Measurements from ENCODE around the gene CAB39L. TPM values are rescaled to one million over a fixed set of nuclear protein-coding genes. Genes with fewer than 3 reads are reported as not detected.

Gene CAB39L
- total and polyA plus RNA-seq, 2 experiments from 2014 or later: 3.3 to 4.4 TPM

DNA sequence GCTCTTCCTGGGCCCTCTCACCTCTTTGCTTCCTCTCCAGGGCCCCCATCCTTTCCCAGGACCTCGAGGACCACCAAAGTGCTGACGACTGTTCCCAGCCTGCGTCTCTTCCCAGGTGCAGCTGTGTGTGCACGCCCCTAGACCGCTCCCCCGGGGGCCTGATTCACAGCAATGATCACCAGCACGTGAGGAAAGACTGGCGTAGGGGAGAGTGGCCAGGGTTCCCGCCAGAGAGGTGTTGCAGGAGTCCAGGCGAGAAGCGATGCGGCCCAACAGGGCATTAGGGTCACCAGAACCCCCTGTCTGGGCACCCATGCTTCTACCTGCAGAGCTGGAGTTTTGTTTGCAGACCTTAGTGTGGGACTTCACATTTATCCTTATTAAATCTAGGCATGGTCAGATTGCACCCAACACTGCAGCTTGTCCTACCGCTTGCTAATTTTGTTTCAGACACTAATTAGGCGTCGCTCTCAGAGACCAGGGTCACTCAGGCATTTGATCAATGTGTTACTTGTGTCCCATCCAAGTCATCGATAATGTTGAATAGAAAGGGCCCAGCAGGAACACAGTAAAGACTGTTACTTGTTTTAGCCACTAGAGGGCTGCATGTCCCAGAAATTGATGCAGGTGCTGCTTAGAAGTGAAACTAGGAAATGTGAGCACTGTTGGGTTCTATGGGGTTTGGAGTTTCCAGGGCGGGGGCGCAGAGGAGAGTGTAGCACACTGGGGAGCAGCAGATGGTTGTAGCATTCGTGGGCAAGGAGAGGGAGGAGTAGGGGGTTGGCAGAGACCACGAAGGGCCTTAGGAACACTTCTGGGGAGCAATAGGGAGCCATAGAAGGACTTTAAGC, 142.9 kb downstream of the CAB39L start:
- no peak overlapping the region for H3K4me2 ChIP-seq
- no peaks in the 10 kb centered on the region for H3K36me3 Mint-ChIP-seq (ENCODE audit: low read depth)
- no peaks in the 10 kb centered on the region for H3K27me3 ChIP-seq (ENCODE audit: insufficient read depth)
- peak; percentile 87 for DNase-seq (ENCODE audit: low spot score)
- no peaks in the 10 kb centered on the region; the same call in 1 of the 2 replicates for H3K4me1 ChIP-seq (ENCODE audit: insufficient read depth)
- H3K36me3 ChIP-seq (ENCODE audit: insufficient read depth): no peaks in the 10 kb centered on the region
- no peak overlapping the region for H3K27ac ChIP-seq (ENCODE audit: low read depth)
- peak overlapping the region; percentile 84; the same call in 1 of the 2 replicates for H2AFZ ChIP-seq
- H3K9me2 ChIP-seq (ENCODE audit: insufficient read depth): no peaks in the 10 kb centered on the region
- no peaks in the 10 kb centered on the region for H3K79me2 ChIP-seq (replicated peaks; ENCODE audit: insufficient read depth)
- no peak overlapping the region for H3K4me3 ChIP-seq
- H3K4me3 Mint-ChIP-seq: no peak overlapping the region
- no peaks in the 10 kb centered on the region for H3K9me3 Mint-ChIP-seq
- no peak overlapping the region for H3K27ac Mint-ChIP-seq
- peaks cover 38% of the 10 kb centered on the region for H3K4me1 Mint-ChIP-seq
- H3F3A ChIP-seq (replicated peaks; ENCODE audit: low read depth): no peaks in the 10 kb centered on the region
- ATAC-seq: peak; percentile 84
- TF ChIP-seq, protein P1, sequence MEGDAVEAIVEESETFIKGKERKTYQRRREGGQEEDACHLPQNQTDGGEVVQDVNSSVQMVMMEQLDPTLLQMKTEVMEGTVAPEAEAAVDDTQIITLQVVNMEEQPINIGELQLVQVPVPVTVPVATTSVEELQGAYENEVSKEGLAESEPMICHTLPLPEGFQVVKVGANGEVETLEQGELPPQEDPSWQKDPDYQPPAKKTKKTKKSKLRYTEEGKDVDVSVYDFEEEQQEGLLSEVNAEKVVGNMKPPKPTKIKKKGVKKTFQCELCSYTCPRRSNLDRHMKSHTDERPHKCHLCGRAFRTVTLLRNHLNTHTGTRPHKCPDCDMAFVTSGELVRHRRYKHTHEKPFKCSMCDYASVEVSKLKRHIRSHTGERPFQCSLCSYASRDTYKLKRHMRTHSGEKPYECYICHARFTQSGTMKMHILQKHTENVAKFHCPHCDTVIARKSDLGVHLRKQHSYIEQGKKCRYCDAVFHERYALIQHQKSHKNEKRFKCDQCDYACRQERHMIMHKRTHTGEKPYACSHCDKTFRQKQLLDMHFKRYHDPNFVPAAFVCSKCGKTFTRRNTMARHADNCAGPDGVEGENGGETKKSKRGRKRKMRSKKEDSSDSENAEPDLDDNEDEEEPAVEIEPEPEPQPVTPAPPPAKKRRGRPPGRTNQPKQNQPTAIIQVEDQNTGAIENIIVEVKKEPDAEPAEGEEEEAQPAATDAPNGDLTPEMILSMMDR (conservative IDR thresholded peaks at IDR 0.05; ENCODE audit: low read depth in 2 of 2): peak; percentile 94 to 95
- TF ChIP-seq, protein P2, sequence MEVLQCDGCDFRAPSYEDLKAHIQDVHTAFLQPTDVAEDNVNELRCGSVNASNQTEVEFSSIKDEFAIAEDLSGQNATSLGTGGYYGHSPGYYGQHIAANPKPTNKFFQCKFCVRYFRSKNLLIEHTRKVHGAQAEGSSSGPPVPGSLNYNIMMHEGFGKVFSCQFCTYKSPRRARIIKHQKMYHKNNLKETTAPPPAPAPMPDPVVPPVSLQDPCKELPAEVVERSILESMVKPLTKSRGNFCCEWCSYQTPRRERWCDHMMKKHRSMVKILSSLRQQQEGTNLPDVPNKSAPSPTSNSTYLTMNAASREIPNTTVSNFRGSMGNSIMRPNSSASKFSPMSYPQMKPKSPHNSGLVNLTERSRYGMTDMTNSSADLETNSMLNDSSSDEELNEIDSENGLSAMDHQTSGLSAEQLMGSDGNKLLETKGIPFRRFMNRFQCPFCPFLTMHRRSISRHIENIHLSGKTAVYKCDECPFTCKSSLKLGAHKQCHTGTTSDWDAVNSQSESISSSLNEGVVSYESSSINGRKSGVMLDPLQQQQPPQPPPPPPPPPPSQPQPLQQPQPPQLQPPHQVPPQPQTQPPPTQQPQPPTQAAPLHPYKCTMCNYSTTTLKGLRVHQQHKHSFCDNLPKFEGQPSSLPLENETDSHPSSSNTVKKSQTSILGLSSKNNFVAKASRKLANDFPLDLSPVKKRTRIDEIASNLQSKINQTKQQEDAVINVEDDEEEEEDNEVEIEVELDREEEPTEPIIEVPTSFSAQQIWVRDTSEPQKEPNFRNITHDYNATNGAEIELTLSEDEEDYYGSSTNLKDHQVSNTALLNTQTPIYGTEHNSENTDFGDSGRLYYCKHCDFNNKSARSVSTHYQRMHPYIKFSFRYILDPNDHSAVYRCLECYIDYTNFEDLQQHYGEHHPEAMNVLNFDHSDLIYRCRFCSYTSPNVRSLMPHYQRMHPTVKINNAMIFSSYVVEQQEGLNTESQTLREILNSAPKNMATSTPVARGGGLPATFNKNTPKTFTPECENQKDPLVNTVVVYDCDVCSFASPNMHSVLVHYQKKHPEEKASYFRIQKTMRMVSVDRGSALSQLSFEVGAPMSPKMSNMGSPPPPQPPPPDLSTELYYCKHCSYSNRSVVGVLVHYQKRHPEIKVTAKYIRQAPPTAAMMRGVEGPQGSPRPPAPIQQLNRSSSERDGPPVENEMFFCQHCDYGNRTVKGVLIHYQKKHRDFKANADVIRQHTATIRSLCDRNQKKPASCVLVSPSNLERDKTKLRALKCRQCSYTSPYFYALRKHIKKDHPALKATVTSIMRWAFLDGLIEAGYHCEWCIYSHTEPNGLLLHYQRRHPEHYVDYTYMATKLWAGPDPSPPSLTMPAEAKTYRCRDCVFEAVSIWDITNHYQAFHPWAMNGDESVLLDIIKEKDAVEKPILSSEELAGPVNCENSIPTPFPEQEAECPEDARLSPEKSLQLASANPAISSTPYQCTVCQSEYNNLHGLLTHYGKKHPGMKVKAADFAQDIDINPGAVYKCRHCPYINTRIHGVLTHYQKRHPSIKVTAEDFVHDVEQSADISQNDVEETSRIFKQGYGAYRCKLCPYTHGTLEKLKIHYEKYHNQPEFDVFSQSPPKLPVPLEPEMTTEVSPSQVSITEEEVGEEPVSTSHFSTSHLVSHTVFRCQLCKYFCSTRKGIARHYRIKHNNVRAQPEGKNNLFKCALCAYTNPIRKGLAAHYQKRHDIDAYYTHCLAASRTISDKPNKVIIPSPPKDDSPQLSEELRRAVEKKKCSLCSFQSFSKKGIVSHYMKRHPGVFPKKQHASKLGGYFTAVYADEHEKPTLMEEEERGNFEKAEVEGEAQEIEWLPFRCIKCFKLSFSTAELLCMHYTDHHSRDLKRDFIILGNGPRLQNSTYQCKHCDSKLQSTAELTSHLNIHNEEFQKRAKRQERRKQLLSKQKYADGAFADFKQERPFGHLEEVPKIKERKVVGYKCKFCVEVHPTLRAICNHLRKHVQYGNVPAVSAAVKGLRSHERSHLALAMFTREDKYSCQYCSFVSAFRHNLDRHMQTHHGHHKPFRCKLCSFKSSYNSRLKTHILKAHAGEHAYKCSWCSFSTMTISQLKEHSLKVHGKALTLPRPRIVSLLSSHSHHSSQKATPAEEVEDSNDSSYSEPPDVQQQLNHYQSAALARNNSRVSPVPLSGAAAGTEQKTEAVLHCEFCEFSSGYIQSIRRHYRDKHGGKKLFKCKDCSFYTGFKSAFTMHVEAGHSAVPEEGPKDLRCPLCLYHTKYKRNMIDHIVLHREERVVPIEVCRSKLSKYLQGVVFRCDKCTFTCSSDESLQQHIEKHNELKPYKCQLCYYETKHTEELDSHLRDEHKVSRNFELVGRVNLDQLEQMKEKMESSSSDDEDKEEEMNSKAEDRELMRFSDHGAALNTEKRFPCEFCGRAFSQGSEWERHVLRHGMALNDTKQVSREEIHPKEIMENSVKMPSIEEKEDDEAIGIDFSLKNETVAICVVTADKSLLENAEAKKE (CRISPR knock-in tag; IDR thresholded peaks at IDR 0.05): no peak
- H3K27me3 Mint-ChIP-seq (ENCODE audit: insufficient read depth, low read depth, poor library complexity): peaks cover 8% of the 10 kb centered on the region
- no peaks in the 10 kb centered on the region for H4K20me1 ChIP-seq (replicated peaks; ENCODE audit: insufficient read depth)

Data from GM23338 (cell line).